GM12891 (cell line): ENCODE results near the gene CRYBA2.

ENCODE experiments used
- DNase-seq: peaks from one replicate; pipeline ENCODE4 v3.0.0; 2011; ENCODE audit warnings: low spot score; ENCODE audit not compliant: insufficient read length
- FAIRE-seq: peaks from 2 replicates; lab custom pipeline; 2011; peaks lifted over from hg19 to GRCh38; lab: Jason Lieb, UNC
- PAX5 ChIP-seq: IDR thresholded peaks from 2 replicates; pipeline ENCODE4 v1.6.1; 2011; ENCODE audit warnings: low read length, moderate library complexity, mild to moderate bottlenecking; ENCODE audit not compliant: insufficient read depth, severe bottlenecking
- POLR2A ChIP-seq: IDR thresholded peaks from 2 replicates; pipeline ENCODE4 v1.6.1; 2011; ENCODE audit warnings: low read depth, low read length, control low read depth
- POLR2AphosphoS5 ChIP-seq: IDR thresholded peaks from 2 replicates; pipeline ENCODE4 v1.6.1; 2011; ENCODE audit warnings: low read depth, low read length, control low read depth
- POU2F2 ChIP-seq: IDR thresholded peaks from 2 replicates; pipeline ENCODE4 v1.6.1; 2011; ENCODE audit warnings: low read depth, mild to moderate bottlenecking, control low read depth, low read length, moderate library complexity
- SPI1 ChIP-seq: IDR thresholded peaks from 2 replicates; pipeline ENCODE4 v1.6.1; 2011; ENCODE audit warnings: low read depth, low read length, control low read depth
- TAF1 ChIP-seq: IDR thresholded peaks from 2 replicates; pipeline ENCODE4 v1.6.1; 2011; ENCODE audit warnings: low read depth, low read length, control low read depth

CRYBA2 gene

GRCh38 chr2:218970894-218971293 lies 22.3 kb downstream of the CRYBA2 start:
- TF ChIP-seq SPI1 (no peak), POU2F2 (no peak), PAX5 (no peak)
- DNase-seq (no peak), FAIRE-seq (no peak)

GRCh38 chr2:218964041-218964771 lies 29.0 kb downstream of the CRYBA2 start:
- TF ChIP-seq SPI1 (no peak), PAX5 (no peak), POLR2A (no peak), POLR2AphosphoS5 (no peak)
- DNase-seq: no peak
- no peak for FAIRE-seq

- no peak for FAIRE-seq
- no peak for TF ChIP-seq POLR2AphosphoS5
- TF ChIP-seq TAF1: no peak
- TF ChIP-seq POU2F2: no peak
- no peak for TF ChIP-seq SPI1
- no peak for TF ChIP-seq PAX5
- TF ChIP-seq POLR2A: no peak
- no peak for DNase-seq
These were observed 29.6 kb downstream of the CRYBA2 start for GRCh38 chr2:218963601-218964000.

GRCh38 chr2:218962859-218963492 lies 30.2 kb downstream of the CRYBA2 start:
- FAIRE-seq (no peak), DNase-seq (no peak)
- TF ChIP-seq PAX5 (no peak), POLR2A (no peak), POLR2AphosphoS5 (no peak), SPI1 (no peak), POU2F2 (no peak), TAF1 (no peak)

GRCh38 chr2:218961651-218962570 lies 31.3 kb downstream of the CRYBA2 start:
- no peak for TF ChIP-seq TAF1
- no peak for TF ChIP-seq POLR2A
- TF ChIP-seq SPI1: no peak
- TF ChIP-seq POLR2AphosphoS5: no peak
- no peak for TF ChIP-seq PAX5
- no peak for TF ChIP-seq POU2F2
- no peak for DNase-seq
- no peak for FAIRE-seq

- FAIRE-seq: no peak
- no peak for TF ChIP-seq TAF1
- TF ChIP-seq POLR2AphosphoS5: no peak
- no peak for TF ChIP-seq POLR2A
- TF ChIP-seq PAX5: no peak
- TF ChIP-seq POU2F2: no peak
- TF ChIP-seq SPI1: no peak
- no peak for DNase-seq
These were observed 32.0 kb downstream of the CRYBA2 start for GRCh38 chr2:218961229-218961628.

- DNase-seq (no peak), FAIRE-seq (no peak)
- TF ChIP-seq SPI1 (no peak), TAF1 (no peak), POU2F2 (no peak), POLR2AphosphoS5 (no peak), POLR2A (no peak), PAX5 (no peak)
These were observed 32.7 kb downstream of the CRYBA2 start for GRCh38 chr2:218960309-218961165.

GRCh38 chr2:218959761-218960308 lies 33.4 kb downstream of the CRYBA2 start:
- no peak for DNase-seq
- FAIRE-seq: no peak
- TF ChIP-seq TAF1: no peak
- no peak for TF ChIP-seq SPI1
- TF ChIP-seq PAX5: no peak
- no peak for TF ChIP-seq POU2F2
- no peak for TF ChIP-seq POLR2AphosphoS5
- no peak for TF ChIP-seq POLR2A
